ENCODE results near the gene FMR1NB. TPM values are rescaled to one million over a fixed set of nuclear protein-coding genes. Genes with fewer than 3 reads are reported as not detected.

FMR1NB gene
- polyA plus RNA-seq, 2 donors = not detected

DNA sequence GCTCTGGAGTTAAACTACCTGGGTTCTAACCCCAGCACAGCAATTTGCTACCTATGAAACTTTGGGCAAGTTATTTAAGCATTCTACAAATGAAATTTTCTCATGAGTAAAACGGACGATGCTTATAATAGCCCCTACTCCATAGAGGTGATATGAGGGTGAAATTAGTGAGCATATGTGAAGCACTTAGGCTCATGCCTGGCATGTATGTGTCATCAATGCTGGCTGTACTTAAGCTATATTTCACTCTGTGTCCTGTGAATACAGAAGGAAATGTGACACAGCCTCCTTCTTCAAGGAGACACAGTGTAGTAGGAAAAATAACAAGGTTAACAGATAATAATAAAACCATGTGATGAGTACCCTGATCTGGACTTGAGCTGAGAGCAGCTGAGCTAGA lies 20.4 kb upstream of the FMR1NB start:
- H3K27me3 ChIP-seq (ENCODE audit: control insufficient read depth in 1 of 2, insufficient read depth in 2 of 2, low read length in 2 of 2) = no peaks in the 10 kb centered on the region
- H3K9me3 ChIP-seq (ENCODE audit: control insufficient read depth in 2 of 2, insufficient read depth in 1 of 2, low read depth in 1 of 2, low read length in 1 of 2) = no peaks in the 10 kb centered on the region
- H3K4me3 ChIP-seq (ENCODE audit: low read depth in 1 of 2, low read length in 2 of 2) = no peak overlapping the region
- no peaks in the 10 kb centered on the region for H3K36me3 ChIP-seq (ENCODE audit: control insufficient read depth in 2 of 2, insufficient read depth in 2 of 2, low read length in 1 of 2)
- WGBS, 2 donors = 70 to 85% methylated on average over 2 of the region's 2 CpGs
- H3K27ac ChIP-seq (ENCODE audit: low read depth in 2 of 2, low read length in 1 of 2) = no peak overlapping the region
- no peaks in the 10 kb centered on the region for H3K4me1 ChIP-seq (ENCODE audit: control insufficient read depth in 2 of 2, insufficient read depth in 2 of 2, low read length in 1 of 2)

DNA sequence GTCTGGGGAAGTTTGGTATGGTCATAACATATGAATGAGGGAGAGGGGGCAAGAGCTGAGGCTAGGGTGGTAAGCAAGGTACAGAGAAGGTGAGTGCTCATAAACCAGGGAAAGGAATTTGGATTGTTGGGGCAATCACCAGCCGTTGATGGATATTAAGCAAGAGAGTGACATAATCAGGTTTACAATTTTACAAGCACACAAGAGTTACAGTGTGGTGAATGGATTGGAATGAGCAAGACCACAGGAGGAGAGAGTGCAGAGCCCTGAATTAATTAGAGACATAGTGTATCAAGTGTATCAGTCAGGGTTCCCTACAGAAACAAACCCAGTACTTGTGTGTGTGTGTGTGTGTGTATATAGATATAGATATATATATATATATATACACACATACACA lies 18.7 kb upstream of the FMR1NB start:
- WGBS, 2 donors = 75 to 90% methylated on average over 1 of the region's 1 CpG
- Histone ChIP-seq H3K36me3 (ENCODE audit: control insufficient read depth in 2 of 2, insufficient read depth in 2 of 2, low read length in 1 of 2) (no peaks in the 10 kb centered on the region), H3K4me3 (ENCODE audit: low read depth in 1 of 2, low read length in 2 of 2) (no peak overlapping the region), H3K9me3 (ENCODE audit: control insufficient read depth in 2 of 2, insufficient read depth in 1 of 2, low read depth in 1 of 2, low read length in 1 of 2) (no peaks in the 10 kb centered on the region), H3K27me3 (ENCODE audit: control insufficient read depth in 1 of 2, insufficient read depth in 2 of 2, low read length in 2 of 2) (no peaks in the 10 kb centered on the region), H3K4me1 (ENCODE audit: control insufficient read depth in 2 of 2, insufficient read depth in 2 of 2, low read length in 1 of 2) (no peaks in the 10 kb centered on the region), H3K27ac (ENCODE audit: low read depth in 2 of 2, low read length in 1 of 2) (no peak overlapping the region)

DNA sequence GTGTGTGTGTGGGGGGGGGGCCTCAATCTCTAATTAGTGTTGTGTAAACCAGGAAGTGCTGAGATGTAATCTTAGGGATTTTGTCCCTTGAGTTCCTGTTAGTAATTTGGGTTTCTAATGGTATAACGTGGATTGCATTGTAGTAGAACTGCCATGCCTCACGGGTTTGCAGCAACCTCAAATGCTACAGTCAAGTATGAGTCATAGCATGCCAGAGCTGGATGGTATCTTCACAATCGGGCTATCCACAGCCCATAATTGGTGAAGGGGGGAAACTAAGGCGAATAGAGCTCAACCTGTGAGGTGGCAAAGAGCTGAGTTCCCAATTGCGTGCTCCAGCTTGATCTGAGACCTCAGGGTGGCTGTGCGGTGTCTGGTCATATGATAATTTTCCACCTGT lies 2.2 kb upstream of the FMR1NB start:
- H3K36me3 ChIP-seq (ENCODE audit: control insufficient read depth in 2 of 2, insufficient read depth in 2 of 2, low read length in 1 of 2) = no peaks in the 10 kb centered on the region
- 56 to 66% methylated on average over 6 of the region's 6 CpGs for WGBS, 2 donors
- no peaks in the 10 kb centered on the region for H3K9me3 ChIP-seq (ENCODE audit: control insufficient read depth in 2 of 2, insufficient read depth in 1 of 2, low read depth in 1 of 2, low read length in 1 of 2)
- no peak overlapping the region for H3K4me3 ChIP-seq (ENCODE audit: low read depth in 1 of 2, low read length in 2 of 2)
- no peak overlapping the region for H3K27ac ChIP-seq (ENCODE audit: low read depth in 2 of 2, low read length in 1 of 2)
- H3K4me1 ChIP-seq (ENCODE audit: control insufficient read depth in 2 of 2, insufficient read depth in 2 of 2, low read length in 1 of 2) = no peaks in the 10 kb centered on the region
- H3K27me3 ChIP-seq (ENCODE audit: control insufficient read depth in 1 of 2, insufficient read depth in 2 of 2, low read length in 2 of 2) = no peaks in the 10 kb centered on the region

DNA sequence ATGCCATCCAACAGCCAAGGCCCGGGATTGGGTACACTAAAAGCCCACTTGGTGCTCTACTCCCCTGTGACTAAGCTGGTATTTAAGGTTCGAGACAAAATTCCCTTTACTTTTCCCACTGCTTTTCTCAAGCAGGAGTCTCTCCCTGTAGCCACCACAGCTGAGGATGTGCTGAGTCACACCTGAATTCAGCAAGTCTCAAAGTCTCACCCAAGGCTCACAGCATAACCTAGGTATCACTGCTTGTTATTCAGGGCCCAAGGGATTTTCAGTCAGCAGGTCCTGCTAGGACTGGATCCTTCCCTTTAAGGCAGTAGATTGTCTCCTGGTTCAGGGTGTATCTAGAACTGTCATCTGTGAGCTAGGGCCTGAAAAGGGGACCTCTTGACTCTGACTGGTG lies 39.2 kb downstream of the FMR1NB start:
- no peaks in the 10 kb centered on the region for H3K4me1 ChIP-seq (ENCODE audit: control insufficient read depth in 2 of 2, insufficient read depth in 2 of 2, low read length in 1 of 2)
- no peak overlapping the region for H3K27ac ChIP-seq (ENCODE audit: low read depth in 2 of 2, low read length in 1 of 2)
- H3K27me3 ChIP-seq (ENCODE audit: control insufficient read depth in 1 of 2, insufficient read depth in 2 of 2, low read length in 2 of 2) = no peaks in the 10 kb centered on the region
- H3K9me3 ChIP-seq (ENCODE audit: control insufficient read depth in 2 of 2, insufficient read depth in 1 of 2, low read depth in 1 of 2, low read length in 1 of 2) = no peaks in the 10 kb centered on the region
- no peak overlapping the region for H3K4me3 ChIP-seq (ENCODE audit: low read depth in 1 of 2, low read length in 2 of 2)
- H3K36me3 ChIP-seq (ENCODE audit: control insufficient read depth in 2 of 2, insufficient read depth in 2 of 2, low read length in 1 of 2) = no peaks in the 10 kb centered on the region
- 42 to 82% methylated on average over 2 of the region's 2 CpGs for WGBS, 2 donors

DNA sequence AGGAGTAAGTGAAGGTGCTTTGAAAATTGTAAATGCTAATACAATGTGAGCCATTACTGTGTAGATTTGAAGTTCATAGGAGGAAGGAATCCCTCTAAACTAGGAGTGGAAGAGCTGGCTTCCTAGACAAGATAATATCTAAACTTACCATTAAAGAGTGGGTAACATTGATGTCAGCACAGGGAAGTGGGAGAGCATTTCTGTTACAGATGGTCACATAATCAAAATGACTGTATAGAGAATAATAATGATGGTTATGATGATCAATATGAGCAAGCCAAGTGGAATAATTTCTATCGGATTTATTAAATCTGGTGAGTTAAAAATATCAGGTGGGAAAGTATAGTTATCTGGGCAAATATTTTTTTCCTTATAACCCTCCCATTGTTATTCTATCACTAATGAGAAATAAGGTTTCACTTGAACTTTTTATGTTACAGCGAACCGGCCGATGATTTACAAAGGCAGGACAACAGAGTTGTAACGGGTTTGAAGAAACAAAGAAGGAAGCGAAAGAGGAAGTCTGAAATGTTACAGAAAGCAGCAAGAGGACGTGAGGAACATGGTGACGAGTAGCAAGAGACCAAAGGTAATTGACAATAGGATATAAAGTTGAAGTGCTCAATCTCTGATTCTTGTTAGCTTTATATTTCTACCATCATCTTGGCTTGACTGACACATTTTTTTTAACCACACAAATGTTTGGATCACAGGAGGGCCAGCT lies 43.5 kb downstream of the FMR1NB start:
- H3K27ac ChIP-seq (ENCODE audit: low read depth in 2 of 2, low read length in 1 of 2) = no peak overlapping the region
- WGBS, 2 donors = 74 to 76% methylated on average over 8 of the region's 8 CpGs
- H3K4me1 ChIP-seq (ENCODE audit: control insufficient read depth in 2 of 2, insufficient read depth in 2 of 2, low read length in 1 of 2) = no peaks in the 10 kb centered on the region
- H3K4me3 ChIP-seq (ENCODE audit: low read depth in 1 of 2, low read length in 2 of 2) = no peak overlapping the region
- no peaks in the 10 kb centered on the region for H3K36me3 ChIP-seq (ENCODE audit: control insufficient read depth in 2 of 2, insufficient read depth in 2 of 2, low read length in 1 of 2)
- no peaks in the 10 kb centered on the region for H3K9me3 ChIP-seq (ENCODE audit: control insufficient read depth in 2 of 2, insufficient read depth in 1 of 2, low read depth in 1 of 2, low read length in 1 of 2)
- no peaks in the 10 kb centered on the region for H3K27me3 ChIP-seq (ENCODE audit: control insufficient read depth in 1 of 2, insufficient read depth in 2 of 2, low read length in 2 of 2)

DNA sequence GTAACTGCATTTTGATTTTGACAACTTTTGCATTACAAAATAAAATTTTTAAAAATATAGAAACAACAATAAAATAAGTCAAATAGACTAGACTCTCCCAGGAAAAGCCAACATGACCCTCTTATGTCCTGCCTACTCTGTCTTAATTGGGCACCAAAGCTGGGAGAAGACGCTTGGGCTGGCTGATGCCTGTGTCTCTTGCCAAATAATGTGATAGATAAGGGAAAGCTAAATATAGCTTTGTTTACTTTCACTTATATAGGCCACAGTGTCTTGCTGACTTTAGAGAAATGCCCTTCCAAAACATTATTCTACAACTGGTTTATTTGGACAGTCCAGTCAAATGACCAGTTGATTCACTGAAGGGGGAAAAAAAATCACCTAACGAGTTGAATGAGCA lies 54.2 kb downstream of the FMR1NB start:
- no peaks in the 10 kb centered on the region for H3K27me3 ChIP-seq (ENCODE audit: control insufficient read depth in 1 of 2, insufficient read depth in 2 of 2, low read length in 2 of 2)
- no peak overlapping the region for H3K27ac ChIP-seq (ENCODE audit: low read depth in 2 of 2, low read length in 1 of 2)
- H3K4me3 ChIP-seq (ENCODE audit: low read depth in 1 of 2, low read length in 2 of 2) = no peak overlapping the region
- WGBS, 2 donors = 59 to 60% methylated on average over 2 of the region's 2 CpGs
- H3K36me3 ChIP-seq (ENCODE audit: control insufficient read depth in 2 of 2, insufficient read depth in 2 of 2, low read length in 1 of 2) = no peaks in the 10 kb centered on the region
- no peaks in the 10 kb centered on the region for H3K9me3 ChIP-seq (ENCODE audit: control insufficient read depth in 2 of 2, insufficient read depth in 1 of 2, low read depth in 1 of 2, low read length in 1 of 2)
- no peaks in the 10 kb centered on the region for H3K4me1 ChIP-seq (ENCODE audit: control insufficient read depth in 2 of 2, insufficient read depth in 2 of 2, low read length in 1 of 2)

DNA sequence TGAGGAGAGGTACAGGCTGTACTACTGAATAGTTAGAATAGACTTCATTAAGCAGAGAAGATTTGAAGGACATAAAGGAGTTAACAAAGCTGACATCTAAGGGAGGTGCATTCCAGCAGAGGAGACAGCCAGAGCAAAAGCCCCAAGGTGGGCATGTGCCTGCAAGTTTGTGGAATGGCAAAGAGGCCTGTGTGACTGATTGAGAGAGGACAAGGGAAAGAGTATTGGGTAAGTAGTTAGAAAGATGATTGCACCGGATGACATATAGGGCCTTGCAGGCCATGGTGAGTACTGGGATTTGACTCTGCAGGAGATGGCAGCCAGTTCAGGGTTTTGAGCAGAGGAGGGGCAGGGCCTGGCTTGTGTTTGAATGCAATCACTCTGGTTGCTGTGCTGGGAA lies 55.9 kb downstream of the FMR1NB start:
- Histone ChIP-seq H3K4me1 (ENCODE audit: control insufficient read depth in 2 of 2, insufficient read depth in 2 of 2, low read length in 1 of 2) (no peaks in the 10 kb centered on the region), H3K27ac (ENCODE audit: low read depth in 2 of 2, low read length in 1 of 2) (no peak overlapping the region), H3K36me3 (ENCODE audit: control insufficient read depth in 2 of 2, insufficient read depth in 2 of 2, low read length in 1 of 2) (no peaks in the 10 kb centered on the region), H3K4me3 (ENCODE audit: low read depth in 1 of 2, low read length in 2 of 2) (no peak overlapping the region), H3K9me3 (ENCODE audit: control insufficient read depth in 2 of 2, insufficient read depth in 1 of 2, low read depth in 1 of 2, low read length in 1 of 2) (no peaks in the 10 kb centered on the region), H3K27me3 (ENCODE audit: control insufficient read depth in 1 of 2, insufficient read depth in 2 of 2, low read length in 2 of 2) (no peaks in the 10 kb centered on the region)
- WGBS, 2 donors = 55 to 69% methylated on average over 1 of the region's 1 CpG

DNA sequence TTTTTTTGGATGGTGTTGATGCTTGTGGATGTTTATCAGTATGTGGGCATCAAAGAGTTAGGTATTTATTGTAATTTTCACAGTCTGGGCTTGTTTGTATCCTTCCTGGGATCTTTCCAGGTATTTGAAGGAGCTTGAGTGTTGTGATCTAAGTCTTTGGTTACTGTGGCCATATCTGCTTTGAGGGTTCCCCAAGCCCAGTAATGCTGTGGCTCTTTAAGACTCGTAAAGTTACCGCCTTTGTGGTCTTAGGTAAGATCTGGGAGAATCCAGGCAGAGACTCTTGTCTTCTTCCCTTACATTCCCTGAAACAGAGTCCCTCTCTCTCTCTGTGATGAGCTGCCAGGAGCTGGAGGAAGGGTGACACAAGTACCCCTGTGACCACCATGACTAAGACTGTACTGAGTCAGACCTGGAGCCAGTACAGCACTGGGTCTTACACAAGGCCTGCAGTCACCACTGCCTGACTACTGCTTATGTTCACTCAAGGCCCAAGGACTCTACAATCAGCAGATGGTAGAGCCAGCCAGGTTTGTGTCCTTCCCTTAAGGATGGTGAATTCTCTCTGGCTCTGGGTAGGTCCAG lies 62.2 kb downstream of the FMR1NB start:
- Histone ChIP-seq H3K4me3 (ENCODE audit: low read depth in 1 of 2, low read length in 2 of 2) (no peak overlapping the region), H3K27me3 (ENCODE audit: control insufficient read depth in 1 of 2, insufficient read depth in 2 of 2, low read length in 2 of 2) (no peaks in the 10 kb centered on the region), H3K4me1 (ENCODE audit: control insufficient read depth in 2 of 2, insufficient read depth in 2 of 2, low read length in 1 of 2) (no peaks in the 10 kb centered on the region), H3K36me3 (ENCODE audit: control insufficient read depth in 2 of 2, insufficient read depth in 2 of 2, low read length in 1 of 2) (no peaks in the 10 kb centered on the region), H3K9me3 (ENCODE audit: control insufficient read depth in 2 of 2, insufficient read depth in 1 of 2, low read depth in 1 of 2, low read length in 1 of 2) (peaks cover 0 to 2% of the 10 kb centered on the region in 2 donors), H3K27ac (ENCODE audit: low read depth in 2 of 2, low read length in 1 of 2) (no peak overlapping the region)
- WGBS, 2 donors = 89 to 98% methylated on average over 2 of the region's 2 CpGs

DNA sequence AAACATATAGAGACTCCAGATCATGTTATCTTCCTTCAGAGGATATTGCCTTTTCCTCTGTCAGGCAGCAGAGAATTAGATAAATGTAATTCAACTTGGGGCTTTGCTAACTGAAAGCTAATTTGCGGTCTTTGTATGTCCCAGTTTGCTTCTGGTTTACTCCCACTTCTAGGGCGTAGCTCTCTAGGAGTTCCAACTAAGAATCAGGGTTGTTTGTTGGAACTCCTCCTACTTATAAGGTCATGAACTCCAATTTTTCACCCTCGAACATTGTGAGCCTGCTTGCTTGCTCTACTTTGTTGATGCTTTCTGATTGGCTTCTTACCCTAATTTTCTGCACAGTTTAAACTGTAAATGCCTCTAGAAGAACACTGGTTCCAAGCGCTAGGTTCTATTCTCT lies 66.1 kb downstream of the FMR1NB start:
- H3K27me3 ChIP-seq (ENCODE audit: control insufficient read depth in 1 of 2, insufficient read depth in 2 of 2, low read length in 2 of 2) = no peaks in the 10 kb centered on the region
- H3K36me3 ChIP-seq (ENCODE audit: control insufficient read depth in 2 of 2, insufficient read depth in 2 of 2, low read length in 1 of 2) = no peaks in the 10 kb centered on the region
- 54 to 59% methylated on average over 4 of the region's 4 CpGs for WGBS, 2 donors
- peaks cover 0 to 2% of the 10 kb centered on the region in 2 donors for H3K9me3 ChIP-seq (ENCODE audit: control insufficient read depth in 2 of 2, insufficient read depth in 1 of 2, low read depth in 1 of 2, low read length in 1 of 2)
- H3K27ac ChIP-seq (ENCODE audit: low read depth in 2 of 2, low read length in 1 of 2) = no peak overlapping the region
- no peak overlapping the region for H3K4me3 ChIP-seq (ENCODE audit: low read depth in 1 of 2, low read length in 2 of 2)
- no peaks in the 10 kb centered on the region for H3K4me1 ChIP-seq (ENCODE audit: control insufficient read depth in 2 of 2, insufficient read depth in 2 of 2, low read length in 1 of 2)

DNA sequence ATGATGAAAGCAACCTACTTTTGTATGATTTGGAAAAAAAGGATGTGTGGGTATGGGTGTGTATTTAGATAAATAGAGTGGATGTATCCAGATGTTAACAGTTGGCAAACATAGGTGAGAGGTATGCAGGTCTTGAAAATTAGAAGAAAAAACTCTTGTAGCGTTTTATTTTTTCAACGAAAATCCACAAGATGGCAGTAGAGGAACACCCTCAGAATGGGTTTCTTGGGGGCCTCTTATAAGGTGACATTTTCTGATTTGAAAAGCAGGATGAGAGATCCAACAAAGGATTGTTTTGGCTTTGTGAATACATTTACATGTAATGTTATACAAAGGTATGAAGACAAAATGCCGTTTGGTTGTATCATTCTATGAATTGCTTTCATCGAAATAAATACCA lies 68.3 kb downstream of the FMR1NB start:
- Histone ChIP-seq H3K36me3 (ENCODE audit: control insufficient read depth in 2 of 2, insufficient read depth in 2 of 2, low read length in 1 of 2) (no peaks in the 10 kb centered on the region), H3K4me1 (ENCODE audit: control insufficient read depth in 2 of 2, insufficient read depth in 2 of 2, low read length in 1 of 2) (no peaks in the 10 kb centered on the region), H3K27ac (ENCODE audit: low read depth in 2 of 2, low read length in 1 of 2) (no peak overlapping the region), H3K9me3 (ENCODE audit: control insufficient read depth in 2 of 2, insufficient read depth in 1 of 2, low read depth in 1 of 2, low read length in 1 of 2) (peaks cover 0 to 2% of the 10 kb centered on the region in 2 donors), H3K4me3 (ENCODE audit: low read depth in 1 of 2, low read length in 2 of 2) (no peak overlapping the region), H3K27me3 (ENCODE audit: control insufficient read depth in 1 of 2, insufficient read depth in 2 of 2, low read length in 2 of 2) (no peaks in the 10 kb centered on the region)
- WGBS, 2 donors = 27 to 29% methylated on average over 4 of the region's 4 CpGs
